HG03571 (cell line): ENCODE results near the gene COL6A5.

Source experiments
- ATAC-seq: cut with Tn5 transposase; IDR thresholded peaks from one replicate; pipeline ENCODE4 v1.9.1; 2021; ENCODE audit not compliant: unreplicated experiment

Gene COL6A5

GRCh38 chr3:130509008-130509407 is 163.5 kb downstream of the COL6A5 start:
- no peak for ATAC-seq

- no peak for ATAC-seq
Measured at GRCh38 chr3:130514681-130515080, 169.2 kb downstream of the COL6A5 start.

- ATAC-seq: no peak
Measured at GRCh38 chr3:130515755-130516154, 170.3 kb downstream of the COL6A5 start.

- no peak for ATAC-seq
Measured at GRCh38 chr3:130516645-130517512, 171.4 kb downstream of the COL6A5 start, which contains the start of gene COL6A6. TSS of gene COL6A6 (plus strand) at chr3:130517177. CDS start at chr3:130560365, 43,188 bp downstream.

GRCh38 chr3:130517602-130518001 is 172.1 kb downstream of the COL6A5 start:
- no peak for ATAC-seq

- ATAC-seq: no peak
Measured at GRCh38 chr3:130519754-130520153, 174.3 kb downstream of the COL6A5 start.

- no peak for ATAC-seq
Measured at GRCh38 chr3:130522399-130522798, 176.9 kb downstream of the COL6A5 start.

GRCh38 chr3:130527426-130527825 is 182.0 kb downstream of the COL6A5 start:
- no peak for ATAC-seq

GRCh38 chr3:130528120-130528519 is 182.6 kb downstream of the COL6A5 start:
- no peak for ATAC-seq

GRCh38 chr3:130529486-130530215 is 184.2 kb downstream of the COL6A5 start:
- no peak for ATAC-seq

GRCh38 chr3:130533247-130533646 is 187.8 kb downstream of the COL6A5 start:
- no peak for ATAC-seq
